Gastrocnemius medialis (tissue), 4 donors: ENCODE measurements around the gene BACE1. TPM values are rescaled to one million over a fixed set of nuclear protein-coding genes. Genes with fewer than 3 reads are reported as not detected.

ENCODE experiments used
- ATAC-seq, 2 donors: fragments of 150-250 bp; one replicate each; pipeline ENCODE4 v1.9.1; 2016
- DNase-seq, 2 donors: peaks; one replicate each; pipeline ENCODE4 v3.0.0-alpha.2; 2019
- H3K27ac ChIP-seq, 4 donors: fragments of 200-600 bp; sonication (generic); 1 replicate in 1 of 4; 2 replicates in 3 of 4; pipeline ENCODE4 v1.5.1; 2016 to 2018; ENCODE audit warnings: mild to moderate bottlenecking in 2 of 4, moderate library complexity in 1 of 4
- H3K27me3 ChIP-seq, 3 donors: fragments of 200-600 bp; sonication (generic) in 2 of 3; 1 replicate in 1 of 3; 2 replicates in 2 of 3; pipeline versions ENCODE4 v1.5.1 to v1.6.0; 2016 to 2019; ENCODE audit warnings: mild to moderate bottlenecking in 1 of 3, moderate library complexity in 1 of 3
- H3K36me3 ChIP-seq, 2 donors: fragments of 200-600 bp; sonication (generic) in 1 of 2; one replicate each; pipeline ENCODE4 v1.5.1; 2017 to 2018
- H3K4me1 ChIP-seq, 2 donors: fragments of 200-600 bp; sonication (generic) in 1 of 2; one replicate each; pipeline ENCODE4 v1.5.1; 2016 to 2017; ENCODE audit warnings: mild to moderate bottlenecking in 2 of 2
- H3K4me3 ChIP-seq, 4 donors: fragments of 200-600 bp; sonication (generic) in 3 of 4; 1 replicate in 1 of 4; 2 replicates in 3 of 4; pipeline ENCODE4 v1.5.1; 2016 to 2019; ENCODE audit warnings: mild to moderate bottlenecking in 2 of 4
- H3K9me3 ChIP-seq, 3 donors: fragments of 200-600 bp; sonication (generic) in 2 of 3; 1 replicate in 1 of 3; 2 replicates in 2 of 3; pipeline ENCODE4 v1.5.1; 2016 to 2019
- CTCF ChIP-seq, 5 experiments: fragments of 450-650 bp in 3 of 5; fragments of 200-600 bp in 2 of 5; sonication (generic) in 2 of 5; IDR thresholded peaks in 4 of 5; conservative IDR thresholded peaks in 1 of 5; 1 replicate in 4 of 5; 2 replicates in 1 of 5; pipeline ENCODE4 v1.5.1; 2016 to 2019; ENCODE audit warnings: antibody characterized with exemption in 5 of 5, mild to moderate bottlenecking in 3 of 5, moderate library complexity in 3 of 5
- POLR2A ChIP-seq, 2 donors: fragments of 450-650 bp; IDR thresholded peaks; one replicate each; pipeline ENCODE4 v1.6.1; 2017; ENCODE audit warnings: antibody characterized with exemption in 2 of 2, mild to moderate bottlenecking in 2 of 2, moderate library complexity in 2 of 2
- in situ Hi-C, 4 donors: fragments of 200-750 bp; cut with MboI; loops; one replicate each; pipeline versions ENCODE4 v1.15.0 to v1.8.0; 2017; ENCODE audit warnings: low sequenced_read_pairs in 4 of 4
- intact Hi-C: fragments of 100-400 bp; cut with DNase I; formaldehyde crosslinking; loops from one replicate; pipeline ENCODE4 v1.15.1; 2023; ENCODE audit warnings: low total_unique reads
- total RNA-seq, 4 donors: library from RNA; depleted of rRNA; stranded (reverse); fragments of >200 nt; gene quantifications; one replicate each; pipeline versions ENCODE4 v1.1.0 to v1.2.3, GENCODE V29; 2016

BACE1 gene
- 10 to 100 TPM in 2 of 4 donors, 1 to 10 TPM in 2; 3.6 to 18.2 (median 11.1) TPM for total RNA-seq

DNA sequence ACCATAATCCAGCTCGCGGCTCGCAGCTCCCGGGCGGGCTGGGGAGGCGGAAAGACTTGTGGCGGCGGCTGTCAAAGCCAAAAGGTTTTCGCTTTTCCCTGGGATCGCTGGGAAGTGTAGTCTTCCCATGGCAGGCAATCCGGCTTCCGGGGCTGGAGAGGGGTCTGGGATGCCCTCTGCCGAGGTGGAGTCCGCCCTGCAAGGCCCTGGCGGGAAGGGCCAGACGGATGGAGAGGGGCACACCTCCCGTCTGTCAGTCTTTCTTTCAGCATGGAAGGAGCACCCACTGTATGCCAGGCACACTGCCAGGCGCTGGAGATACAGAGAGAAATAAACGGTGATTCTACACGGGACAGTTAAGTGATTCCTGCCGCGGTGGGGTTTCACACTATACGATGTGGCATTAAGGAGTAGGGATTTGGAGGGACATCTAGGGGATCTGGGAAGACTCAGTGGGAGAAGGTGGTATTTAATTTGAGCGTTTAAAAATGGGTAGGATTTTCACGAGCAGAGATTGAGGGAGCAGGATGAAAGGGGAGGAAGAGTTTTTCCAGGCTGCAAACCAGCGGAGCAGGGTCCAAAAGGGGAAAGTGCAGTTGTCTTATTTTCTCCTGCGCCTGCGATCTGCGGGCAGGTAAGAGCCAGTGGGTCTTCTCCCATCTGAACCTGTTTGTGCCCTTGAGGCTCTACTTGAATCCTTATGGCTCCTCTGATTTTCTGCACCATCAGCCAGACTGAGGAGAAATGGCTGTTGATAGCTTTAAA is at the start of gene BACE1:
Gene BACE1 (minus strand): TSS at position 60 of the 765 bp plus-strand sequence. CDS start 461 bp downstream, outside the sequence.
- intact Hi-C loops (loop anchor here (1.0 kb wide), 1 partner anchor 12 kb away; no protein-coding TSS in a partner anchor), in situ Hi-C loops (loop anchor here in 1 of 4 donors (10.0 kb wide), 1 partner anchor 72 kb away; no protein-coding TSS in a partner anchor)
- no peaks in the 10 kb centered on the region for H3K27me3 ChIP-seq
- no peak for TF ChIP-seq POLR2A (IDR thresholded peaks at IDR 0.05)
- TF ChIP-seq CTCF (IDR thresholded peaks at IDR 0.05 in 4 of 5, conservative IDR thresholded peaks at IDR 0.05 in 1 of 5): peak in 3 of 5 experiments; percentile 13 to 35 (median 22)
- H3K9me3 ChIP-seq: no peaks in the 10 kb centered on the region
- ATAC-seq (peak; percentile 91 to 93), DNase-seq (peak; percentile 67 to 73)
- H3K36me3 ChIP-seq: no peaks in the 10 kb centered on the region
- peak within 1 kb of the TSS; percentile 26 to 61 (median 50) for H3K27ac ChIP-seq
- peak within 1 kb of the TSS; percentile 62 to 94 (median 78) for H3K4me3 ChIP-seq
- H3K4me1 ChIP-seq: peaks cover 16 to 22% of the 10 kb centered on the region in 2 donors

DNA sequence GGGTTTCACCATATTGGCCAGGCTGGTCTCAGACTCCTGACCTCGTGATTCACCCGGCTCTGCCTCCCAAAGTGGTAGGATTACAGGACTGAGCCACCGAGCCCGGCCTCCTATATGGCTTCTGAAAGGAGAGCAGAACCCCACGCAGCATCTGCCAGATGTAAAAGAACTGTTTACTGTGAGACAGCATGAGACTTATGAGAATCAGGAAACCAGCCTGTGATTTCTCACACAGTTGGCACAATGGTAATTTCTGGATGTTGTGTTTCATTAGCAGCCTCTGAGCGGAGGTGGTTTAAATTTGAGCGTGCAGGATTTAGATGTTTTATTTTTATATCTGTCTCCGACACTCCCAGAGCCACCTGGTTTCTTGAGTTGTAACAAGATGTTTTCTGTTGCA is 45.4 kb upstream of the BACE1 start:
- DNase-seq: no peak
- in situ Hi-C loops: no loop called here
- no peak for TF ChIP-seq POLR2A (IDR thresholded peaks at IDR 0.05)
- TF ChIP-seq CTCF (IDR thresholded peaks at IDR 0.05 in 4 of 5, conservative IDR thresholded peaks at IDR 0.05 in 1 of 5): no peak

DNA sequence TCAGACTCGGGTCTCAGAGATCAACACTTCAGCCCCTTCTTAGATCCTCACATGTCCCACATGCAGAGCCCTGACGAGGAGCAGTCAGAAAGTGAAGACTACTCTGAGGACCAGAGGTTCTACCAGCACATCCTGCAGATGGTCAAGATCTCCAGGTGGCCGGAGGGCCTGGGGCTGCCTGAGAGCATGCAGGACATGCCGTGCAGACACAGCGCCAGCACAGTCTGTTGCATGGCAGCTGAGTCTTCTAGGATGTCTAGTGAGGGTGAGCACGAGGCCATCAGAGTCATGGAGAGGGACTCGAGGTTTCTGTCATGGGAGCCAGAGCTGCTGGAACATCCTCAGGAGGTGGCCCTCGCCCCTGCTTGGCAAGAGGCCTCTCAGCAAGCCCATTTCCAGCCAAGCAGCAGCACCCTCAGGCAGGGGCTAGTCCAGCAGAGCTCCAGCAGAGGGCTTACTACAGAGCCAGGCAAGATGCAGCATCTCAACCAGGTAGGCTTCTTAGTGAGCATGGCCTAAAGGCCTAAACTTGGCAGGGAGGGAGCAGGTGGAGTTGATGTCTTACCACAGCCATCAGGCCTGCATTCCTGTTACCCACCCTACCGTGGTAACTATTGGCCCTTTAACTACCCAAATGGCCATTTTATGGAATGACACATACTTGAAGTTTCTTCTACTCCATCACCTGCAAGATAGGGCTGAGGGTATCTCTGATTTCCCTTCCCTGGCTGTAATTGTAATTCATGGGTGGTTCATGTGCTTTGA is 40.3 kb upstream of the BACE1 start:
- intact Hi-C loops: no loop called here
- Histone ChIP-seq H3K4me3 (no peak overlapping the region), H3K36me3 (peaks cover 0 to 32% of the 10 kb centered on the region in 2 donors), H3K4me1 (no peaks in the 10 kb centered on the region), H3K27me3 (no peaks in the 10 kb centered on the region), H3K9me3 (no peaks in the 10 kb centered on the region), H3K27ac (no peak overlapping the region)
- ATAC-seq (no peak), DNase-seq (no peak)
- in situ Hi-C loops: no loop called here
- TF ChIP-seq POLR2A (IDR thresholded peaks at IDR 0.05): no peak
- TF ChIP-seq CTCF (IDR thresholded peaks at IDR 0.05 in 4 of 5, conservative IDR thresholded peaks at IDR 0.05 in 1 of 5): no peak

More for the DNA sequence above, 45.4 kb upstream of the BACE1 start:
- ATAC-seq: no peak
- no peaks in the 10 kb centered on the region for H3K27me3 ChIP-seq
- H3K9me3 ChIP-seq: no peaks in the 10 kb centered on the region
- H3K36me3 ChIP-seq: peaks cover 0 to 18% of the 10 kb centered on the region in 2 donors
- H3K27ac ChIP-seq: no peak overlapping the region
- no peaks in the 10 kb centered on the region for H3K4me1 ChIP-seq
- intact Hi-C loops: no loop called here
- no peak overlapping the region for H3K4me3 ChIP-seq

DNA sequence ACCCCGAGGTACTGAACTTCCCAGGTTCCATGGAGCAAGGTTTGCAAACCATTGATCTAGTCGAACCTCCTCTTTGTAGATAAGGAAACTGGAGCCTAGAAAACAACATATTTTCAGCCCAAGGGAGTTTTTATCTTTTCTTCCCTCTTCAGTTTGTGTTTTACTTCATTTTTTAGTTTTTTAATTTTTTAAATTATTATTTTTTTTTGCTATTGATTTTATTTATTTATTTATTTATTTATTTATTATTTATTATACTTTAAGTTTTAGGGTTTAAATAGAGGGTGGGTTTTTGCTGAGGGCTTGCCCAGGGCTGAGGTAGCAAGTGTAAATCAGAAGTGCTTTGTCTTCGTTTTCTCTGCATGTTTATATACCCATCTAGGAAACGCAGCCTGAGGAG is 38.5 kb upstream of the BACE1 start:
- Histone ChIP-seq H3K27ac (no peak overlapping the region), H3K4me3 (no peak overlapping the region), H3K9me3 (no peaks in the 10 kb centered on the region), H3K36me3 (peaks cover 0 to 32% of the 10 kb centered on the region in 2 donors), H3K4me1 (no peaks in the 10 kb centered on the region), H3K27me3 (no peaks in the 10 kb centered on the region)
- in situ Hi-C loops (no loop called here), intact Hi-C loops (no loop called here)
- ATAC-seq (no peak), DNase-seq (no peak)
- TF ChIP-seq CTCF (IDR thresholded peaks at IDR 0.05 in 4 of 5, conservative IDR thresholded peaks at IDR 0.05 in 1 of 5) (no peak), POLR2A (IDR thresholded peaks at IDR 0.05) (no peak)
